Measurements from ENCODE around the gene SH3YL1.

The SH3YL1 gene

GRCh38 chr2:257429-257828 is 6.4 kb downstream of the SH3YL1 start:
- FAIRE-seq (no peak), DNase-seq (ENCODE audit: insufficient read length, low spot score) (no peak)
- TF ChIP-seq POLR2A (IDR thresholded peaks at IDR 0.05; ENCODE audit: low read depth, low read length): no peak

GRCh38 chr2:256094-256493 is 7.7 kb downstream of the SH3YL1 start:
- FAIRE-seq (no peak), DNase-seq (ENCODE audit: insufficient read length, low spot score) (no peak)
- TF ChIP-seq POLR2A (IDR thresholded peaks at IDR 0.05; ENCODE audit: low read depth, low read length): no peak

- FAIRE-seq (no peak), DNase-seq (ENCODE audit: insufficient read length, low spot score) (no peak)
- TF ChIP-seq POLR2A (IDR thresholded peaks at IDR 0.05; ENCODE audit: low read depth, low read length): no peak
Observed at GRCh38 chr2:255195-255594, 8.6 kb downstream of the SH3YL1 start.

GRCh38 chr2:254241-254640 is 9.6 kb downstream of the SH3YL1 start:
- no peak for DNase-seq (ENCODE audit: insufficient read length, low spot score)
- TF ChIP-seq POLR2A (IDR thresholded peaks at IDR 0.05; ENCODE audit: low read depth, low read length): no peak
- no peak for FAIRE-seq

- FAIRE-seq (no peak), DNase-seq (ENCODE audit: insufficient read length, low spot score) (no peak)
- TF ChIP-seq POLR2A (IDR thresholded peaks at IDR 0.05; ENCODE audit: low read depth, low read length): no peak
Observed at GRCh38 chr2:253202-253638, 10.6 kb downstream of the SH3YL1 start.

GRCh38 chr2:252001-252602 is 11.7 kb downstream of the SH3YL1 start:
- DNase-seq (ENCODE audit: insufficient read length, low spot score) (no peak), FAIRE-seq (no peak)
- TF ChIP-seq POLR2A (IDR thresholded peaks at IDR 0.05; ENCODE audit: low read depth, low read length): no peak

- no peak for TF ChIP-seq POLR2A (IDR thresholded peaks at IDR 0.05; ENCODE audit: low read depth, low read length)
- FAIRE-seq: no peak
Observed at GRCh38 chr2:249538-250042, 14.2 kb downstream of the SH3YL1 start.

GRCh38 chr2:248724-249123 is 15.1 kb downstream of the SH3YL1 start:
- FAIRE-seq: no peak
- no peak for TF ChIP-seq POLR2A (IDR thresholded peaks at IDR 0.05; ENCODE audit: low read depth, low read length)

More at GRCh38 chr2:249538-250042, 14.2 kb downstream of the SH3YL1 start:
- no peak for DNase-seq (ENCODE audit: insufficient read length, low spot score)

GRCh38 chr2:246489-247144 is 17.2 kb downstream of the SH3YL1 start:
- peak; percentile 94 for FAIRE-seq
- DNase-seq (ENCODE audit: insufficient read length, low spot score): no peak
- TF ChIP-seq POLR2A (IDR thresholded peaks at IDR 0.05; ENCODE audit: low read depth, low read length): no peak

More at GRCh38 chr2:248724-249123, 15.1 kb downstream of the SH3YL1 start:
- no peak for DNase-seq (ENCODE audit: insufficient read length, low spot score)

GRCh38 chr2:244547-244946 is 19.3 kb downstream of the SH3YL1 start:
- no peak for DNase-seq (ENCODE audit: insufficient read length, low spot score)
- TF ChIP-seq POLR2A (IDR thresholded peaks at IDR 0.05; ENCODE audit: low read depth, low read length): no peak
- FAIRE-seq: no peak

GRCh38 chr2:238869-239268 is 25.0 kb downstream of the SH3YL1 start:
- DNase-seq (ENCODE audit: insufficient read length, low spot score) (no peak), FAIRE-seq (no peak)
- TF ChIP-seq POLR2A (IDR thresholded peaks at IDR 0.05; ENCODE audit: low read depth, low read length): no peak

GRCh38 chr2:238431-238830 is 25.4 kb downstream of the SH3YL1 start:
- FAIRE-seq: no peak
- no peak for TF ChIP-seq POLR2A (IDR thresholded peaks at IDR 0.05; ENCODE audit: low read depth, low read length)
- DNase-seq (ENCODE audit: insufficient read length, low spot score): no peak

- FAIRE-seq (no peak), DNase-seq (ENCODE audit: insufficient read length, low spot score) (no peak)
- TF ChIP-seq POLR2A (IDR thresholded peaks at IDR 0.05; ENCODE audit: low read depth, low read length): no peak
Observed at GRCh38 chr2:237878-238277, 26.0 kb downstream of the SH3YL1 start.

GRCh38 chr2:236993-237539 is 26.8 kb downstream of the SH3YL1 start:
- no peak for FAIRE-seq
- TF ChIP-seq POLR2A (IDR thresholded peaks at IDR 0.05; ENCODE audit: low read depth, low read length): no peak
- DNase-seq (ENCODE audit: insufficient read length, low spot score): no peak

- DNase-seq (ENCODE audit: insufficient read length, low spot score): no peak
- FAIRE-seq: no peak
- no peak for TF ChIP-seq POLR2A (IDR thresholded peaks at IDR 0.05; ENCODE audit: low read depth, low read length)
Observed at GRCh38 chr2:234421-234820, 29.4 kb downstream of the SH3YL1 start.
